ENCODE data around the gene PTPRO.

The PTPRO gene

DNA sequence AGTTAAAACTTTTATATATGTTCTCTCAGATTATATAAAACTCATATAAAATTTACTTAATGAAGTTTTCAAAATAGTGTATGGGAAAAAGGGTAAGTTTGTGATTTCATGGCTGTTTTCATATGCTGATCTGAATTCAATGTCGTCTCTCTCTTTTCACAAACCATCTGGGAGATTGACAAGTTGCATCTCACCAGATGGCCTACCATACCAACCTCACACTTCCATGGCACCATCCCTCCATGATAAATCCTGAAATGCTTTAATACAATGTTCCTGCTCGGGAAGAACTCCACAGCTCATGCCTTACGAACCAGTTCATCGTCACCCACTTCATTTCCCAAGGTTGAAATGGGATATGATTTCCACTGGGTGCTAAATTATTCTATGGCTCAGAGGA, 22.3 kb downstream of the PTPRO start:
- DNase-seq (ENCODE audit: low spot score): no peak
- TF ChIP-seq, protein P1, sequence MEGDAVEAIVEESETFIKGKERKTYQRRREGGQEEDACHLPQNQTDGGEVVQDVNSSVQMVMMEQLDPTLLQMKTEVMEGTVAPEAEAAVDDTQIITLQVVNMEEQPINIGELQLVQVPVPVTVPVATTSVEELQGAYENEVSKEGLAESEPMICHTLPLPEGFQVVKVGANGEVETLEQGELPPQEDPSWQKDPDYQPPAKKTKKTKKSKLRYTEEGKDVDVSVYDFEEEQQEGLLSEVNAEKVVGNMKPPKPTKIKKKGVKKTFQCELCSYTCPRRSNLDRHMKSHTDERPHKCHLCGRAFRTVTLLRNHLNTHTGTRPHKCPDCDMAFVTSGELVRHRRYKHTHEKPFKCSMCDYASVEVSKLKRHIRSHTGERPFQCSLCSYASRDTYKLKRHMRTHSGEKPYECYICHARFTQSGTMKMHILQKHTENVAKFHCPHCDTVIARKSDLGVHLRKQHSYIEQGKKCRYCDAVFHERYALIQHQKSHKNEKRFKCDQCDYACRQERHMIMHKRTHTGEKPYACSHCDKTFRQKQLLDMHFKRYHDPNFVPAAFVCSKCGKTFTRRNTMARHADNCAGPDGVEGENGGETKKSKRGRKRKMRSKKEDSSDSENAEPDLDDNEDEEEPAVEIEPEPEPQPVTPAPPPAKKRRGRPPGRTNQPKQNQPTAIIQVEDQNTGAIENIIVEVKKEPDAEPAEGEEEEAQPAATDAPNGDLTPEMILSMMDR (IDR thresholded peaks at IDR 0.05; ENCODE audit: extremely low read depth, missing control alignments): no peak

DNA sequence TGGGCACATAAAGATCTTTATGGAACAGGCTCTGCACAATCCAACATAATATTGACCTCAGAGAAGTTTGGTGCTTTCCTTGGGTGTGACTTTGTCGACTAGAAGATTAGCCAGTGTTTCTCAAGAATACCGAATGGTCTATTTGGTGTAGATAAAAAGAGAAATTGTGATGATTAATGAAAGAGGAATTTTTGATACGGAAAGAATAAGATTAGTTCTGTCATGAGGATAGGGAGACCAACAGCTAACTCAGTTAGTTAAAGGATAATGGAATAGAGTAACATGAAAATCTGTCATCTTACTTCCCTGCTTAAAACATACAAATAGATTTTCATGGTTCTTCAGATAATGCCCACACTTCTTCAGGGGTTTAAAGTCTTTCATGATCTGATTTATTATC, 24.2 kb downstream of the PTPRO start:
- no peak for DNase-seq (ENCODE audit: low spot score)
- TF ChIP-seq, protein P1 (IDR thresholded peaks at IDR 0.05; ENCODE audit: extremely low read depth, missing control alignments): no peak

DNA sequence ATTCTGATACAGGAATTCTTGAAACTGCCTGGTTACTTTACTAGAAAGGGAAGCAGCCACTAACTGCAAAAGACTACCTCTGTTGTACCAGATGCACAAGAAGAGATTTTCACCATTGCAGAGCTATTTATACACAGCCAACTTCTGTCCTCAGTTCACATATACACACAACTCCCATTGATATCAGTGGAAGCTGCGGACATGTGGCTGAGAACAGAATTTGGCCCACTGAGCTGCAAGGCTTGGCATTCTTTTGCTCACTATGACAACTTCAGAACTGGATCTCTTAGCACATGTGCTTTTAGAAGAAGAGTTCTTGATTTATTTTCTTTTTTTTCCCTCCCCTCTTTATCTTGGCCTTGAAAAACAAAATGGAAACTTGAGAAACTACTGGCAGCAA, 28.3 kb downstream of the PTPRO start:
- no peak for DNase-seq (ENCODE audit: low spot score)
- TF ChIP-seq, protein P1 (IDR thresholded peaks at IDR 0.05; ENCODE audit: extremely low read depth, missing control alignments): no peak

DNA sequence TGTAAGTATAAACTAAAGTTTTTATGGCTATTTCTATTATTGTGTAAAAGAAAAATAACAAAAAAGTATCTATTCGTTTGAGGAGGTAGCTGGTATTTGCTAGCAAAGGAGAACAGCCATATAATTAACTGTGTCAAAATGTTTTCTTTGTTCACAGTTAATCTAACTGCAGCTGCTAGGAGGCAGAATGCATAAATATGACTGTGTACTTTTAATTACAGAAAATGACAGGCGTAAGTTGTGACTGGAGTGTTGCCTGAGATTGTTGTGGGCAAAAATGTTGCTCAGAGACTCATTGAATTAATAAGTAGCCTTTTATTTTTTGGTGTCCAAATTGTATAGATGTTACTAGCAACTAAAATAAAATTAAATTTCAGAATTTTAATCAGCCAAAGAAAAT, 33.5 kb downstream of the PTPRO start:
- TF ChIP-seq, protein P1 (IDR thresholded peaks at IDR 0.05; ENCODE audit: extremely low read depth, missing control alignments): no peak
- DNase-seq (ENCODE audit: low spot score): no peak

DNA sequence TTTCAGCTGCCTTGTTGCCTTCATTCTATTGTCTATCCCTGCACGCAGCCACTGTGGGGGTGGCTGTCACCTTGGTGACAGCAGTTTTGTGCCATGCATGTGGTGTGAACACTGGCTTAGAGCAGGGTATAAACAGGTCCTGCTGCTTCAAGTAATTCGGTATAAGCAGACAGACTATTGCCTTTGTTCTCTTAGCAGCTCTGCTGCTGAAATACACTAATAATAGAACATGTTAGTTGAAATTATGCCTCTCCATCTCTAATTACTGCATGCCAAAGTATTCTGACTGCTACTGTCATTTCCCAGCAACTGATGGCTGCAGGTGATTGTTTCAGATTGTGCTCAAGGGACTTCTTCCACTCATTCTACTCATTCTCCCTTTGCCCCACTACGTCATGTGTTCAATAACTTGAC, 34.6 kb downstream of the PTPRO start:
- no peak for DNase-seq (ENCODE audit: low spot score)
- TF ChIP-seq, protein P1 (IDR thresholded peaks at IDR 0.05; ENCODE audit: extremely low read depth, missing control alignments): no peak

DNA sequence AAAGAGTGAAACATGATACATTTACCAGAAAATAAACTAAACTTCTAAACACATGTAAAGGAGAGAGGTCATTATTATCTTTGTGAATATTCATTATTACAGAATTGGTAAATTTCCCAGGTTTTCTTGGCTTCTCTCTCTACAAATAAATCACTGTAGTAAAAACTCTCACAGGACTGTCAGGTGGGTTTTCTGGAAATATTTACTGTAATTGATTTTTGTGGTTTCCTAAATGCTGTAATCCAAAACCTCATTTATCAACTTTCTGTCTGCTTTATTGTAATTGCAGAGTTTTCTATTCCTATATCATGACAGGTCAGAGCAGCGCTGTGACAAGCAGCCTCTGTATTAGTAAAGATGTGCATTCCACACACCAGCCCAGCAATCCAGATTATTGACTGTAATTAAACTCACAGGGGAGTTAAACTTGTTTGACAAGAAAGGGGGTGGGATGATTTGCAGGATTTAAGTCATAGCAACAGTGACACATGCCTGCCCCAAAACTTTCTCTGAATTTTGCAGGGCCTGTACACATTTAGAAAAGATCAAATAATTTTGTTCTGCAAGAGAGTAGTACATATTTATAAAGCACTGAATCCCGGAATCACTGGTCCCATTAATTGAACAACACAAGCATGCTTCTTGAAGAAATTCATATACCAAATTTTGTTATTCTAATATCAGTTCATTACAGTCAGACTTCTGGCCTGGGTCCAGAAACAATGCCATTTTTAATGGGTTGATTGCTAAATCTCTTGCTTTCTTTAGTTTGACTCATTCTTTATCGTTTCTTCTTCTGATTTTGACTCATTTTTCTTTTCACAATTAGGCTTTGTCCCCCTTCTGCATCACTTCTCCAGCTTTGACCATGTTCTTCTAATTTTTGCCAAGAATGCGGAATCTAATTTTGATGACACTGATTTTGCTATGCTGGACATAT, 42.2 kb downstream of the PTPRO start:
- DNase-seq (ENCODE audit: low spot score): no peak
- TF ChIP-seq, protein P1 (IDR thresholded peaks at IDR 0.05; ENCODE audit: extremely low read depth, missing control alignments): no peak

DNA sequence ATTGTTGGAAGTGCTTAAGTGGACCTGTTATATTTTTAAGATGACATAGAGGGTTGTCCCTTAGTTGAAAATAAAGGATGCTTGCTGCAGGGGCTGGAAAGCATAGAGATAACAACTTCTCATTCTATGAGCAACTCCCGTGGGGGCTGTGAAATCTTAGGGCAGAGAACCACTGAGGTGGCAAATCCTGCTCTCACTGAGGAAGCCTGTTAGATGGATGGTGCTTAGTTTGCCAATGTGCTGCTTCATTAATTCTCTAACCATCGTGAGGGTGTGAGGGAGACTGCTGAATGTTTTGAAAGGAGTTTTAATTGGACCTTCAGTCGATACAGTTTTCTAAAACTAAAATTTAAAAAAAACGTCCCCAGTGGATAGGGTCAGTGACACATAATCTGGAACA, 46.5 kb downstream of the PTPRO start:
- no peak for DNase-seq (ENCODE audit: low spot score)
- TF ChIP-seq, protein P1 (IDR thresholded peaks at IDR 0.05; ENCODE audit: extremely low read depth, missing control alignments): no peak

Data from GM20000 (cell line).